HepG2 (cell line): ENCODE data around the gene TMEM141. TPM values are rescaled to one million over a fixed set of nuclear protein-coding genes. Genes with fewer than 3 reads are reported as not detected.

Source experiments
- ATAC-seq: fragments of 200-7000 bp; cut with Tn5 transposase; 3 replicates; pipeline ENCODE4 v1.9.1; 2020; ENCODE audit warnings: mild to moderate bottlenecking, moderate library complexity
- BruUV-seq: library from RNA; stranded (reverse); fragments of 400-500 nt; replicated peaks from 2 replicates; lab custom pipeline; 2021; lab: Mats Ljungman, UMichigan
- CTCF ChIA-PET: fragments of 300-600 bp; formaldehyde crosslinking; extraction: SDS; loops from one replicate; lab custom pipeline; 2021; ENCODE audit warnings: low total read pairs, inconsistent platforms, low intra/inter-chr PET ratio; lab: Yijun Ruan, JAX
- POLR2A ChIA-PET: fragments of 350-600 bp; sonication (Branson Sonifier 250); formaldehyde crosslinking; loops from one replicate; lab custom pipeline; 2020; ENCODE audit warnings: antibody characterized with exemption, inconsistent platforms; lab: Yijun Ruan, JAX
- DNase-seq: peaks from one replicate; pipeline ENCODE4 v3.0.0-alpha.2; 2015; ENCODE audit warnings: low spot score
- FAIRE-seq: peaks from 3 replicates; lab custom pipeline; 2011; peaks lifted over from hg19 to GRCh38; lab: Jason Lieb, UNC
- H2AFZ ChIP-seq: one replicate; pipeline ENCODE4 v1.6.1; 2011; ENCODE audit warnings: low read length, inconsistent platforms
- H3K27ac ChIP-seq: fragments of 300-600 bp; 3 replicates; pipeline ENCODE4 v1.8.0; 2011; ENCODE audit warnings: mixed run types, mild to moderate bottlenecking, mixed read lengths, low read length, inconsistent platforms; ENCODE audit not compliant: insufficient read depth; ENCODE audit errors: extremely low read length
- H3K27me3 ChIP-seq, 2 experiments: fragments of 200-600 bp in 1 of 2; 2 replicates in 1 of 2; 3 replicates in 1 of 2; pipeline versions ENCODE4 v1.6.0 to v1.8.0; 2011; ENCODE audit warnings: low read length in 2 of 2, mild to moderate bottlenecking in 2 of 2, moderate library complexity in 2 of 2, inconsistent platforms in 1 of 2; ENCODE audit not compliant: insufficient read depth in 2 of 2, control insufficient read depth in 1 of 2
- H3K36me3 ChIP-seq, 2 experiments: fragments of 200-600 bp in 1 of 2; replicated peaks in 1 of 2; 2 replicates in 1 of 2; 3 replicates in 1 of 2; pipeline versions ENCODE4 v1.5.1 to v1.8.0; 2011; ENCODE audit warnings: low read length in 2 of 2, inconsistent platforms in 1 of 2; ENCODE audit not compliant: insufficient read depth in 2 of 2, control insufficient read depth in 1 of 2
- H3K4me1 ChIP-seq: 2 replicates; pipeline ENCODE4 v1.5.1; 2012; ENCODE audit warnings: low read length, inconsistent platforms; ENCODE audit not compliant: insufficient read depth
- H3K4me2 ChIP-seq: 2 replicates; pipeline ENCODE4 v1.6.0; 2011; ENCODE audit warnings: low read depth, low read length, inconsistent platforms
- H3K4me3 ChIP-seq, 3 experiments: fragments of 200-600 bp in 1 of 3; sonication (generic), shearing (Covaris generic) in 1 of 3; replicated peaks in 1 of 3; 2 replicates each; pipeline ENCODE4 v1.5.1; 2011 to 2016; ENCODE audit warnings: low read length in 3 of 3, inconsistent platforms in 2 of 3, low read depth in 2 of 3, mild to moderate bottlenecking in 2 of 3, control low read depth in 1 of 3, mixed read lengths in 1 of 3; ENCODE audit not compliant: insufficient read depth in 1 of 3
- H3K79me2 ChIP-seq: one replicate; pipeline ENCODE4 v1.6.1; 2011; ENCODE audit warnings: low read length, inconsistent platforms; ENCODE audit not compliant: insufficient read depth
- H3K9ac ChIP-seq: 2 replicates; pipeline ENCODE4 v1.6.0; 2011; ENCODE audit warnings: mild to moderate bottlenecking, low read depth, low read length, inconsistent platforms; ENCODE audit not compliant: insufficient read depth
- H3K9me3 ChIP-seq: 2 replicates; pipeline ENCODE4 v1.5.1; 2012; ENCODE audit warnings: mild to moderate bottlenecking, low read length
- H4K20me1 ChIP-seq: 2 replicates; pipeline ENCODE4 v1.6.0; 2011; ENCODE audit warnings: inconsistent platforms, mild to moderate bottlenecking, low read length, moderate library complexity; ENCODE audit not compliant: insufficient read depth
- AGO1 ChIP-seq: fragments of 200-400 bp; formaldehyde crosslinking; IDR thresholded peaks from 2 replicates; pipeline ENCODE4 v1.6.1; 2017; ENCODE audit warnings: mild to moderate bottlenecking, low read depth, low read length, moderate library complexity; ENCODE audit not compliant: poor library complexity, severe bottlenecking
- AGO2 ChIP-seq: fragments of 200-400 bp; formaldehyde crosslinking; optimal IDR thresholded peaks from 2 replicates; pipeline ENCODE3; 2017; ENCODE audit warnings: mild to moderate bottlenecking, low read depth, low read length, moderate library complexity
- JUND ChIP-seq: sonication (generic); formaldehyde crosslinking; IDR thresholded peaks from 2 replicates; pipeline ENCODE4 v1.8.0; 2022; ENCODE audit warnings: mild to moderate bottlenecking, missing genetic modification reagents
- POLR2A ChIP-seq, 2 experiments: IDR thresholded peaks; 2 replicates each; pipeline ENCODE4 v1.6.1; 2011; ENCODE audit warnings: low read depth in 2 of 2, low read length in 2 of 2, mild to moderate bottlenecking in 1 of 2, moderate library complexity in 1 of 2; ENCODE audit not compliant: insufficient read depth in 1 of 2
- RBFOX2 ChIP-seq: fragments of 200-400 bp; formaldehyde crosslinking; IDR thresholded peaks from 2 replicates; pipeline ENCODE4 v1.6.1; 2017; ENCODE audit warnings: low read depth, mild to moderate bottlenecking, low read length
- THAP7 ChIP-seq: sonication (generic); formaldehyde crosslinking; IDR thresholded peaks from 2 replicates; pipeline ENCODE4 v1.8.1; 2023; ENCODE audit warnings: mild to moderate bottlenecking, missing genetic modification reagents
- TRIM22 ChIP-seq: fragments of 450-650 bp; IDR thresholded peaks from 2 replicates; pipeline ENCODE4 v1.6.1; 2017
- WGBS: methylation state at CpG from one replicate; pipeline ENCODE4 v1.1.6; 2017; ENCODE audit warnings: low lambda C conversion rate; 5-methylcytosine and 5-hydroxymethylcytosine counted together
- in situ Hi-C: cut with HindIII; loops from 2 replicates; pipeline ENCODE4 v1.10.0; 2017; ENCODE audit warnings: low pct_unique_long_range_greater_than_20kb; ENCODE audit not compliant: extremely low pct_ligation_motif_present
- intact Hi-C: fragments of 100-400 bp; cut with micrococcal nuclease; formaldehyde crosslinking; loops from one replicate; pipeline ENCODE4 v1.10.0; 2022; ENCODE audit not compliant: unreplicated experiment
- polyA plus RNA-seq, 8 experiments: library from polyadenylated mRNA; depleted of rRNA in 3 of 8; stranded (reverse) in 7 of 8; unstranded in 1 of 8; fragments of >200 nt; fragmentation: Illumina TruSeq in 4 of 8; extraction: Trizol in 4 of 8; gene quantifications; 2 replicates each; pipeline versions ENCODE4 v1.2.1 to v1.2.3, GENCODE V29; 2011 to 2016; ENCODE audit warnings: low read depth in 4 of 8, missing spikeins in 1 of 8, mixed read lengths in 1 of 8; ENCODE audit not compliant: insufficient read depth in 1 of 8
- total RNA-seq, 5 experiments: library from RNA; depleted of rRNA; stranded (reverse); fragments of >200 nt; fragmentation: Illumina TruSeq; extraction: Trizol; gene quantifications; 2 replicates each; pipeline ENCODE4 v1.2.3, GENCODE V29; 2016; ENCODE audit warnings: low read depth in 1 of 5
- TF ChIP-seq, protein P1 (sequence below): sonication (generic); formaldehyde crosslinking; IDR thresholded peaks from 2 replicates; pipeline ENCODE4 v1.5.1; 2020; ENCODE audit warnings: missing genetic modification reagents, mild to moderate bottlenecking, borderline replicate concordance

The TMEM141 gene
- total and polyA plus RNA-seq, 2 of the 13 experiments (the other 11 are each of a cell fraction or from before 2014, with no cell fraction given): 81.0 to 202 TPM

DNA sequence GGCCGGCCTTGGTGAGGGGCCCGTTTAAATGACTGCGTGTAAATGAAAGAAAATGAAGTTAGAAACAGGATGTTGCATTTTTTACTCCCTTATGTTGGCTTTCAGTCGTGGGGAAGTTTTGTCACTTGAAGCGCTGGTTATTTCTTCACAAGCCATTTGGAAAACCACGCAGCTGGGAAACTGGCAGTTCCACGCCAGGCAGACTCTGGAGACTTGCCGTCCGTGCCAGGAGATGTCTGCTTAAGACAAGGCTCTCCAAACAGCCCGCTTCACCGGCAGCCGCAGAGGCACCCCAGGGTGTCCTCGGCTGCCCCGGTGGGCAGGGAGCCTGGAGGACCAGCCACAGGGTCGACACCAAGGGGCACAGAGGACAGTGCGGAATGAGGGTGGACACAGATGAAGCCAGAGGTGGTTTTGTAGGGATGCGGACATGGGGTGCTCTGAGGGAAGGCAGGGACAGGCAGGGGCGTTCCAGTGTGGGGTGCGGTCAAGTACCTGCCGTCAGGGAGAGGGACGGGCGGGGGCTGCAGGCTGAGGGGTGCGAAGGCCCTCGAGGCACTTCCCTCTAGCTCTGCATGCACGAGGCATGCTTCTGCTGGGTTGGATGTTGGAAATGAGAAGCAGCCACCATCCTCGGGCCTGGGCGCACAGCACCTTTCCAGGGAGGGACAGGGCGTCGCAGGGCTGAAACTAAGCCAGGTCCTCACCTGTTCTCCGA lies 40.0 kb downstream of the TMEM141 start:
- BruUV-seq: no TSS peak
- H4K20me1 ChIP-seq: no peaks in the 10 kb centered on the region
- no peak overlapping the region for H3K9ac ChIP-seq
- TF ChIP-seq AGO1: peak; percentile 29
- no peak for TF ChIP-seq JUND (CRISPR knock-in tag)
- H3K9me3 ChIP-seq: no peaks in the 10 kb centered on the region
- FAIRE-seq (no peak), ATAC-seq (no peak), DNase-seq (no peak)
- peaks cover 39 to 65% of the 10 kb centered on the region in 2 experiments for H3K36me3 ChIP-seq
- no peak overlapping the region for H2AFZ ChIP-seq
- 96% methylated on average over 28 of the region's 30 CpGs for WGBS
- H3K27me3 ChIP-seq: no peaks in the 10 kb centered on the region
- no peak overlapping the region for H3K4me2 ChIP-seq
- H3K27ac ChIP-seq: no peak overlapping the region
- CTCF ChIA-PET: no interaction called here
- no peak overlapping the region for H3K4me3 ChIP-seq
- no peaks in the 10 kb centered on the region for H3K79me2 ChIP-seq
- in situ Hi-C loops (no loop called here), intact Hi-C loops (no loop called here)
- POLR2A ChIA-PET: no interaction called here
- H3K4me1 ChIP-seq: no peaks in the 10 kb centered on the region

DNA sequence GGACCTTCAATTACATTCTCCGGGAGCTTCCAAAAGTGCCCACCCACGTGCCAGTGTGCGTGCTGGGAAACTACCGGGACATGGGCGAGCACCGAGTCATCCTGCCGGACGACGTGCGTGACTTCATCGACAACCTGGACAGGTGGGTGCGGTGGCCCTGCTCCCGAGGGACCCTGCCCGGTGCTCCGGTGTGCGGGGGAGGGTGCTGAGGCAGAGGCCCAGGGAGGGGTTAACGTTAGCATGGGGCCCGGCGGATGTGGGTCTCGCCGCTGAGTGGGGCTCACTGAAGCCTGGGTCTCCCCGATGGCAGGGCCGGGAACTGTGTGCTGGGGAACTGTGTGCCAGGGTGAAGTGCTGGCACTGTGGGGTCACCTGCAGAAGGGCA lies 40.6 kb downstream of the TMEM141 start:
- Histone ChIP-seq H3K36me3 (peaks cover 36 to 59% of the 10 kb centered on the region in 2 experiments), H2AFZ (no peak overlapping the region), H3K27ac (no peak overlapping the region), H3K4me1 (no peaks in the 10 kb centered on the region), H3K9ac (no peak overlapping the region), H3K4me3 (no peak overlapping the region), H3K79me2 (no peaks in the 10 kb centered on the region), H4K20me1 (no peaks in the 10 kb centered on the region), H3K4me2 (no peak overlapping the region), H3K9me3 (no peaks in the 10 kb centered on the region), H3K27me3 (no peaks in the 10 kb centered on the region)
- no peak for FAIRE-seq
- ChIA-PET CTCF (no interaction called here), POLR2A (no interaction called here)
- intact Hi-C loops: no loop called here
- in situ Hi-C loops: no loop called here
- TF ChIP-seq THAP7 (CRISPR knock-in tag): no peak
- no peak for TF ChIP-seq TRIM22
- peak; percentile 20 for TF ChIP-seq AGO1
- TF ChIP-seq, protein P1, sequence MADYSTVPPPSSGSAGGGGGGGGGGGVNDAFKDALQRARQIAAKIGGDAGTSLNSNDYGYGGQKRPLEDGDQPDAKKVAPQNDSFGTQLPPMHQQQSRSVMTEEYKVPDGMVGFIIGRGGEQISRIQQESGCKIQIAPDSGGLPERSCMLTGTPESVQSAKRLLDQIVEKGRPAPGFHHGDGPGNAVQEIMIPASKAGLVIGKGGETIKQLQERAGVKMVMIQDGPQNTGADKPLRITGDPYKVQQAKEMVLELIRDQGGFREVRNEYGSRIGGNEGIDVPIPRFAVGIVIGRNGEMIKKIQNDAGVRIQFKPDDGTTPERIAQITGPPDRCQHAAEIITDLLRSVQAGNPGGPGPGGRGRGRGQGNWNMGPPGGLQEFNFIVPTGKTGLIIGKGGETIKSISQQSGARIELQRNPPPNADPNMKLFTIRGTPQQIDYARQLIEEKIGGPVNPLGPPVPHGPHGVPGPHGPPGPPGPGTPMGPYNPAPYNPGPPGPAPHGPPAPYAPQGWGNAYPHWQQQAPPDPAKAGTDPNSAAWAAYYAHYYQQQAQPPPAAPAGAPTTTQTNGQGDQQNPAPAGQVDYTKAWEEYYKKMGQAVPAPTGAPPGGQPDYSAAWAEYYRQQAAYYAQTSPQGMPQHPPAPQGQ (CRISPR knock-in tag): no peak
- TF ChIP-seq RBFOX2: peak; percentile 58
- peak; percentile 87 for TF ChIP-seq AGO2
- TF ChIP-seq POLR2A (IDR thresholded peaks at IDR 0.05; ENCODE audit: insufficient read depth in 1 of 2, low read depth in 2 of 2, low read length in 2 of 2): 0 out of 4 replicates have a peak, but pooled peaks of 1 of the 2 experiments have one; percentile 20
- WGBS: 99% methylated on average over 21 of the region's 23 CpGs
- no TSS peak for BruUV-seq
- no peak for DNase-seq
- no peak for ATAC-seq
